GM21367 (cell line): ENCODE measurements around the gene CCDC73.
"Not testable (repeated sequence)": the region's sequence is repeated elsewhere in the genome, so short reads cannot be mapped to it uniquely, and the experiment has no call there.

Experiments
- ATAC-seq: cut with Tn5 transposase; IDR thresholded peaks from one replicate; pipeline ENCODE4 v1.9.1; 2021; ENCODE audit not compliant: unreplicated experiment

CCDC73 gene

DNA sequence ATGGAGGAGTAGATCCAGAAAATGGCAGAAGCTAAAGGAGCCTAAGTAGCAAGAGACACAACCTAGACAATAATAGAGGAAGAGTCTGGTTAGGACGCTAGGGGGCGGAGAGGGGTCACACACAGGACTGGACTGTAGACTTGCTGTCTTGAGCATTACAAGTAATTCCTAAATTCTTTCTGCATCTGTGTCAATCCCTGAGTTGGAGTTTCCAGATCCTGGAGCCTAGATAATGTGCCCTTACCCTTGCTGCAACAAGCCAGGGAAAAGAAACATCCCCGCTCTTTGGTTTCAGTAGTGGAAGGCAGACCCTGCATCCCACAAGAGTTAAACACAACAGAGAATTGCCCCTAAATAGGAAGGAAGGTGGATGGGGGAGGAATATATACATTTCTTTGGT lies 14.9 kb upstream of the CCDC73 start:
- peak; percentile 97 for ATAC-seq

DNA sequence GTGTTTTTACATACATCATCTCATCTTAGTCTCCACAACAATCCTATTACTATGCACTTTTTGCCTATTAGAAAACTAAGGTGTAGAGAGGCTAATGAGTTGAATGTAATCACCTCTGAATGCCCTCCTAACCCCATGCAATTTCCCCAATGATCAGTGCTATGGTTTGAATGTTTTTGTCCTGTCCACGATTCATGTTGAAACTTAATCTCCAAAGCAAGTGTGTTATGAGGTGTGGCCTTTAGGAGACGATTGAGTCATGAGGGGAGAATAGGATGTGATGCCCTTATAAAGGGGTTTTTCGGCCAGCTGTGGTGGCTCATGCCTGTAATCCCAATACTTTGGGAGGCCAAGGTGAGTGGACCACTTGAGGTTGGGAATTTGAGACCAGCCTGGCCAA lies 2.0 kb upstream of the CCDC73 start:
- no peak for ATAC-seq

DNA sequence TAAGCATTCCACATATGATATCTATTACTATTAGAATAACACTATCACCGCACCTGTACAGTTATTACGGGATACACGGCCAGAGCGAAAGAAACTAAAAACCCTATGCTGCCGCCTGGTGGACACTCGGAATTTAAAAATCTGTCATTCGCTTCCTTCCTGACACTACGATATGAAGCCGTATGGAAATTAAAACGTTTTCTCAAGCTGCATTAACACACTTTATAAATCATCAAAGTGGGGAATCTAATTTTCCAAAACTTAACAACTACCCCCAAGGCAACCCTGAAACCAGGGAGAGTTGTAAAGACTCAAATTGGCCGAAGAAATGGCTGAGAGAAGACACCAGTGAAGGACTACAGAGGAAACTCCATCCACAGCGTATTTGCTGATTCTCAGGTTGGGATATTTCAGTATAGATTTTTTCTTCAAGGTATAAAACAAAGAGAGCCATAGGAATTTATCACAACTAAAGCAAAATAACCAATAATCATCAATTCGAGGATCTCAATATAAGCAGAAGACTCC lies 1.4 kb downstream of the CCDC73 start:
- peak; percentile 61 for ATAC-seq

DNA sequence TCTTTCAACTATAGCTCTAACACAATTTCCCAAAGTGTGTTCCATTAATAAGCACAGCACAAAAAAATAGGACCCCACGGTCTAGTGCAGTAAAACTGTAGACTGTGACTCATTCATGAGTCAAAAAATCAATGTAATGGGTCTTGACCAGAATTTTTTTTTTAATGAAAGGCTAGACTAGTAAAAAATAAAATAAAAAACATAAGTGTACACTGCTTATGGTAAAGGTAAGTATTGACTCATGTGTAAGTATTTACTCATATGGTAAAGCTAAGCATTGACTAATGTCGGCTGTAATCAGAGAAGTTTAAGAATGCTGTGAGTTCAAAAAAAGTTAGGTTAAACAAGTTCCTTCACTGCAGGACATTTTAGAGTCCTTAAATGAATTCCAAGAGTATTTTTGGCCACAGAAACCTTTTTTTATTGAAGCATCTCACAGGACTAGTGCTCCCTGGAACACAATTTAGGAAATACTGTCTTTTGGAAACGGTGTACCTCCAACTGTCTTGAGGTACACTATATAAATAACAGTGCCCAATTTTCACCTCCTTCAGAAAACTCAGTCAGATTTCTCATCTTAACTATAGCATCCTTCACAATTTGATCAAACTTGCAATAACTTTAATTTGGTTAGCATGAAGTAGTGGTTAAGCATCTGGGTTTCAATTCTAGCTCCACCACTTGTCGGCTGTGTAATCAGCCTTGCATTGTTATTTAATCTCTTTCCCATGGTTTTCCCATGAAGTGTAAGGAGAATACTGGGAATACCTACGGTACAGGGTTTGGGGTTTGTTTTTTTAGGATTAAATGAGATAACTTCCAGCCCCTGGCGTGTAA lies 2.1 kb downstream of the CCDC73 start:
- ATAC-seq: peak; percentile 18

DNA sequence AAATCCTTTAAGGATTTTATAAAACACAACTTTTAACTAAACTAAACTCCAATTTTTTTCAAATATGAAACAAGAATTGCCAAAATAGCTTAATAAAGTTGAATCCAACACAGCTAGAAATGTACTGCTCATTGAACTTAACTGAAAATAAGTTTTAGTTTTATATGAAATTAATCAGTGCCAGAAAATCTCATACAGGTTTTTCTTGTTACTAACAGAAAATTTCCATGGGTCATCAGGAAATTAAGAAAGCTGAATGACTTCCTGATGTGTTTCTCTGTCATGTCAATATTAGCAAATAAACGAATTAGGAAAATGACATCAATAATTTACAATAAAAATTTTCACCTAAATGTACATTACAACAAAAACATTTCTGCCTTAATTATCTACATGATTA lies 3.5 kb downstream of the CCDC73 start:
- no peak for ATAC-seq

DNA sequence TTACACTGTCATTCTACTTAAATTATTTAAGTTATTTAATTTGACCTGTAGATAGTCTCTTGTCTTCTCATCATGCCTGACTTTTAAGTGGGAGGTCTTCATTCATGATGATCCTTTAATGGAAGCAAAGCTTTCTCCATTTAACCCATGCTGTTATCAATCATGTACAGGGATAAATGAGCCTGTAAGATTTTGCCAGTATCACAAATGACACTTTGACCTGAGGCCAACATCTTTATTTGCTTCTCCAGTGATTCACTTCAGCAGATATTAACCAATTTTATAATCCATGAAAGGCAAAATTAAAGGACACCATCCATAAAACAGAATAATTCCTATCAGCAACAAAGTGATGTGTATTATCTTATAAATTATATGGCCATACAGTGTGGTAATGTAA lies 7.7 kb downstream of the CCDC73 start:
- no peak for ATAC-seq

DNA sequence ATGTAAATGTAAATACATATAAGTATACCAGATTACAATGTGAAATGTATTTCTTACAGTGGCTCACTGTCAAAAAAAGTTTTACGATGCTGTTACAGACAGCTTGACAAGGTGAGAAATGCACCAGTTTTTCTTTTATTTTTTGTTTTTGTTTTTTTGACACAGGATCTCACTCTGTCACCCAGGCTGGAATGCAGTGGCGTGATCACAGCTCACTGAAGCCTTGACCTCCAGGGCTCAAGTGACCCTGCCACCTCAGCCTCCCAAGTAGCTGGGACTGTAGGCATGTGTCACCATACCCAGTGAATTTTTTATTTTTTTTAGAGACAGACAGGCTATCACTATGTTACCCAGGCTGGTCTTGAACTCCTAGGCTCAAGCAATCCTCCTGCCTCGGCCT lies 9.2 kb downstream of the CCDC73 start:
- ATAC-seq: no peak

DNA sequence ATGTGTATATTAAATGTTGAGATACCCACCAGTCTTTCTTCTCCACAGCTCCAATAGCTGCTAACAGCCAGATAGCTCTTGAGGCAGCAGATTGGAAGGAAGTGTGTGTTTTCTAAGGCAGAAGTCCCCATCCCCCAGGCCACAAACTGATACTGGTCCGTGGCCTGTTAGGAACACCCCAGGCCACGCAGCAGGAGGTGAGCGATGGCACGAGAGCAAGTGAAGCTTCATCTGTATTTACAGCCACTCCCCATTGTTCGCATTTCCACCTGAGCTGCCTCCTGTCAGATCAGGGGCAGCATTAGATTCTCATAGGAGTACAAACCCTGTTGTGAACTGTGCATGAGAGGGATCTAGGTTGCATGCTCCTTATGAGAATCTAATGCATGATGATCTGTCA lies 12.7 kb downstream of the CCDC73 start:
- no peak for ATAC-seq

DNA sequence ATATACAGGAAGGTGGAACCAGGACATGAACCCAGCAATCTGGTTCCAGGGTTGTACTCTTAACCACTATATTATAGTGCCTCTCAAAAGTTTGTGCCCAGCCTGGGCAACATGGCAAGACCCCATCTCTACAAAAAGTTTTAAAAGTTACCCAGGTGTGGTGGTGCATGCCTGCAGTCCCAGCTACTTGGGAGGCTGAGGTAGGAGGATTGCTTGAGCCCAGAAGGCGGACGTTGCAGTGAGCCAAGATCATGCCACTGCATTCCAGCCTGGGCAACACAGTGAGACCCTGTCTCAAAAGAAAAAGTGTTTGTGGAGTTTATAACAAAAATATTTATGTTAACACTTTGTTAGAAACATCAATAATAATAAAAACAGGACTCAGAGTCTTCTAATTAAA lies 13.6 kb downstream of the CCDC73 start:
- ATAC-seq: not testable (repeated sequence)

DNA sequence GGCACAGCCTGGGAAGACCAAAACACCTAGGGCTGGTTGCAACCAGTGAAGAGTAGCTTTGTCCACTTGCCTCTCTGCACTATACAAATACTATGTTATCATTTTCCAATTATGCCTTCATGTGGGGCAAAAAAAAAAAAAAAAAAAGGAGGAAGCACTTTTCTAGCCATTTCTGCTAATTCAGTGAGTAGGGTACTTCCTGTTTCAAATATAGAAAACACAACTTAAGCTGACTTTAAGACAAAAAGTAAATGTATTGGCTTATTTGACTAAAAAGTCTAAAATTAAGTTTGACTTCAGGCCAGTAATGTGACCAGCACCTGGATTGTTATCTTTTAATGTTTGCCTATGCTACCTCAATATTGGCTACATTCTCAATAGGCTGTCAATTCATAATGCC lies 15.3 kb downstream of the CCDC73 start:
- ATAC-seq: no peak

DNA sequence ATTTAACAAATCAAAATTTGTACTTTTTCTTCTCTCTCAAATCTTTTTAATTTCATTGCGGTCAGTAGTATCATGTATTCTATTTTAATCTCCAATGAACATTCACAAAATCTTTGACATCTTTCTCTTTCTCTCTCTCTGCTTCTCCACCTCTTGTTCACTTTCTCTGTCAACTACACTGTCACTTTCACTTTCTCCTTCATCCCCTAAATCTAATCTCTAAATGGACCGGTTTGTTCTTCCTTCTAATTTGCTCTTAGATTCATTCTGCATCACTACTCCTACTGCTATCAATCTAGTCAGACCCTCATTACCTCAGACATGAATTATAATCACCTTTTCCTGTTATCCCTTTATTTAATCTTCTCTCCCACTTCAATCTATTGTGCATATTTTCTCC lies 18.6 kb downstream of the CCDC73 start:
- ATAC-seq: no peak

DNA sequence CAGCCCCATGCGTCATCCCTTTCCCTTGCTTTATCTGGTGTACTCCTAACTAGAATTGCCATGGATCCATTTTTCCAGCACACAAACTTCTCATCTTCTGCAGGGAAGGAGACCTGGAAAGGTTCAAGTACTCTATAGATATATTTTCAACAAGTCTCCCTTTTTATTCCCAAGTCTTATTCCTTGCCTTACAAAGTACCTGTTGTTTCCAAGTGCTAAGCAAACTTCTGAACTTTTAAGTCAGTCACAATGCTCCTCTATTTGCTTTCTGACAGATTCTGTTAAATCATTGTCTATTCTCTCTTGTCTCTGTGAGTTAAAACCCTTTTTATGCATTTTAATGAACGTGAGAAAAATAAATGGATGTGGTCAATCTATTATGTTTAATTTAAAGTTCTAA lies 20.4 kb downstream of the CCDC73 start:
- ATAC-seq: no peak

DNA sequence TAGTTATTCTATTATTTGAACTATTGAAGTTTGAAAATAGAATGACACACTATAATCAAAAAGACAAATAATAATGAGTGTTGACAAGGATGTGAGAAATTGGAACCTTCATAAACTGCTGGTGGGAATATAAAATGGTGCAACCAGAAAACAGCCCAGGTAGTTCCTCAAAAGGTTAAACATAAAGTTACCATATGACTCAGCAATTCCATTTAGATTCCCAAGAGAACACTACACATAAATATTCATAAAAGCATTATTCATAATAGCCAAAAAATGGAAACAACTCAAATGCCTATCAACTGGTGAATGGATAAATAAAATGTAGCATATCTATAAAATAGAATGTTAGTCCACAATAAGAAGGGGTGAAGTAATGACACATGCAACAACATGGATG lies 21.7 kb downstream of the CCDC73 start:
- no peak for ATAC-seq

DNA sequence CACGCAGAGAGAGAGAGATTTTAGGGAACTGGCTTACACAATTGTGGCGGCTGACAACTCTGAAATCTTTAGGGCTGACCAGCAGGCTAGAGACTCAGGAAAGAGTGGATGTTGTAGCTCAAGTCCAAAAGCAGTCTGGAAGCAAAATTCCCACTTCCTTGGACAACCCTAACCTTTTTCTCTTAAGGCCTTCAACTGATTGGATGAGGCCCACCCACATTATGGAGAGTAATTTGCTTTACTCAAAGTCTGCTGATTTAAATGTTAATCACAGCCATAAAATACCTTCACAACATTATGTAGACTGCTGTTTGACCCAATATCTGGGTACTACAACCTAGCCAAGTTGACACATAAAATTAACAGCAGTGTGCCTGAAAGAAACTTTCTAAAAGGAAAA lies 32.7 kb downstream of the CCDC73 start:
- ATAC-seq: not testable (repeated sequence)

DNA sequence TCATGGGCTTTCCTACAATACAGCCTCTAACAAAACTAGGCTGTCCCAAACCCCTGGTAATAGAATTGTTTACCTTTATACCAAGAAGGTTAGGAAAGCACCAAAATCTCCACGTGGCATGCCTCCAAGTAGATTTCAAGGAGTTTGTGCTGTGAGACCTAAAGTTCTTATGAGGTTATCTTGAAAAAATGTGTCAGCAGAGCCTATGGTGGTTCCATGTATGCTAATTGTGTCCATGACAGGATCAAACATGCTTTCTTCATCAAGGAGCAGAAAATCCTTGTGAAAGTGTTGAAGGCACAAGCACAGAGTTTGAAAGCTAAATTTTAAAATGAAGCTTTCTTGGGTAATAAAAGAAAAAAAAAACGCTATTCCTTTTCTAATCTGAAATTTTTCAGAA lies 36.2 kb downstream of the CCDC73 start:
- no peak for ATAC-seq

DNA sequence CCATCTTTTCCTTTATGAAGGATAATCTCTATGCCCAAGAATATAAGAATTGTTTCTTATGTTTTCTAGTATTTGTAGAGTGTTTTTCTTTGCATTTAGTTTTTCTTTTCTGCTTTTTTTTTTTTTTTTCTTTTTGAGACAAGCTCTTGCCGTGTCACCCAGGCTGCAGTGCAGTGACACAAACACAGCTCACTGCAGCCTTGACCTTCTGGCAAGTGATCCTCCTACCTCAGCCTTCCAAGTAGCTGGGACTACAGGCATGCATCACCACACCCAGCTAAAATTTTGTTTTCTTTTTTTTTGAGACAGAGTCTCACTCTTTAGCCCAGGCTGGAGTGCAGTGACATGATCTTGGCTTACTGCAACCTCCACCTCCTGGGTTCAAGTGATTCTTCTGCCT lies 41.3 kb downstream of the CCDC73 start:
- not testable (repeated sequence) for ATAC-seq

DNA sequence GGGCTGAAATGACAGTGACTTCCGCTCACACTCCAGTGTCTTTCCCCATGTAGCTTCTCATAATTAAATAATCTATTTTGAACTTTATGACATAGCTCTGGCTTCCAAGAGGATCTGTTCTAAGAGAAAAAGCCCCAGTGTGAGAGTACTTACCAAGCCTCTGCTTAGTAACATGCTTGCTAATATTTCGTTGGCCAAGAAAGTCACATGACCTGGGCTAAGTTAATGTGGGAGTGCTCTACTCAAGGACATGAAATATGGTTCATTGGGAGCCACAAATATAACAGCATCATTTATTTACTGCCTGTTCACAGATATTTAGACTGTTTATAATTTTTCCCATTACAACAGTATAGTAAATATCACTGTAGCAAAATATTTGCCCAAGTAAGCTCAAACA lies 42.5 kb downstream of the CCDC73 start:
- ATAC-seq: no peak

DNA sequence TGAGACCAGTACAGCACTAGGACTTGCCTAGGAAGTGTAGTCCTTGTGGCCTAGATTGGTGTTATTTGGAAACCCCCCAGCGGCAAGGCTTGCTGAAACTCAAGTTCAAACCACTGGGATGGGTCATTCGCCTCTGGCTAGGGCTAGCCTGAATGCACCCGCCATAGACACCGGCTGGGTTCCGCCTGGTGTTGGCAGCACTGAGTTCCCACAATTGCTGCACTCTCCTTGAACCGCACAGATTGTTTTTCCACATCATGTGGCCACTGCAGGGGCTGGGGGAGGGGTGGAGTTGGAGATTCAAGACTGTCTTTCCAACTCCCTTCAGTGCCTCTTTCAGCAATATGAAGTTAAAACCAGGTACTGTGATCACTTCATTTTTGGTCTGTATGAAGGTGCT lies 43.1 kb downstream of the CCDC73 start:
- no peak for ATAC-seq

DNA sequence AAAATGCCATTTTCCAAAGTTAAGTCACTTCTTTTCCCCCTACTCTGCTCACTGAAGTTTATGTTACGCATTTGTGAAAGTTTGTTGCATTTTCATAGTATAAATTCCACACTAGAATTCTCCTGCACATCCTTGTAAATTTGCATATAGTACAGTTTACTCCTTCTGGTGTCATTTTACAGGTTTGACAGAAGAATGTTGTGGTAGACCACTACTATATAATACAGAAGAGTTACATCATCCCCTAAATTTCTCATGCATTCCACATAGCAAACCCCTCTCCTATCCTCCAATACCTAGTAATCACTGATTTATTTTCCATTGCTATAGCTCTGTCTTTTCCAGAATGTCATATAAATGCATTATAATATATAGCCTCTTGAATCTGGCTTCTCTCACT lies 64.5 kb downstream of the CCDC73 start:
- no peak for ATAC-seq

DNA sequence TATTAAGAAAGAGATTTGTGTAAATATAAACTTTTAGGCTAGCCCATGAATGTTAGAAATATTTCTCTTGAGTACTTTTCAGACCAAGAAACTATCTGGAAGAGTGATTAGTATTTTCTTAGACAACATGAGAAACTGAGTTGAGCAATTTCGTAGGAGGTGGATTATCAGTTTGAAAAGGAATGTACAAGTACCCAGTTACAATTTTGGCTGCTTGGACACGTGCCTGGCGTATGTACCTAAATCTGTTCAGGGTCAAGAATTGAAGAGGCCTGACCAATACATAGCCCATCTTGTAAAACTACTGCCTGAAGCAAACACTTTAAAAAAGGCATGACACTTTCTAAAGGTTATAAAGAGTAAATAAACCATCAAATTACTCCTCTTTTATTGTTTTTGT lies 71.1 kb downstream of the CCDC73 start:
- no peak for ATAC-seq

DNA sequence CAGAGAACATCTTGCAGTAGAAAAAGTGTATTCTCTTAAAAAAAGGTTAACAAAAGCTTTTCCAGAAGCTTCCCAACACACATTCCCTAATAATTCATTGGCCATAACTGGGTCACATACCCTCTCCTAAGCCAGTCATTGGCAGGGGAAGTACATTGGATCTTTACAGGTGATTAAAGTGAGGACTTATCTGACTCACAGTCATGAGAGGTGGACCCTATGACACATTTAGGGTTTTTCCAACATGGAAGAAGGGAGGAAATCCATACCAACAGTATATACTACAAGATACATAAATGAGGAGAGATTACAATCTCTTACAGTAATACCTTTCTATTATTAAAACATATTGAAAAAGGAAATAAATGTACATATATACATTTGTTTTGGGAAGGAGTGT lies 72.2 kb downstream of the CCDC73 start:
- no peak for ATAC-seq

DNA sequence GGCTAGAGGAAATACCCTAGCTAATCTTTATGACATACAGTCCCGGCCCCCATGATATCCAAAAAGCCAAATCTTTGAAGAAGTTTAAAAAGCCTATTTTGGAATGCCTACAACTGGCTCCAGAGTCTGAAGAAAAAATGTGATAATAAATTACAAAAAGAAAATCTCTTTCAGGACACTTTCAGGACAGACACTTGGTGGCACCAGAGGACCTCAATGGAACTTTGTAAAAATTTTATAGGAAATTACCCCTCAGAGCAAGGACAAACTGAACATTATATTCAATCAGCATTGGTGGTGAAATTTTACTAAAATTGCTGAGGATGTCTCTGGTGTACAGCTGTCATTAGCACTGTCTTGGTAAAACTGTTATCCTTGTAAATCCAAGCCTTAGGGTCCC lies 81.0 kb downstream of the CCDC73 start:
- no peak for ATAC-seq

DNA sequence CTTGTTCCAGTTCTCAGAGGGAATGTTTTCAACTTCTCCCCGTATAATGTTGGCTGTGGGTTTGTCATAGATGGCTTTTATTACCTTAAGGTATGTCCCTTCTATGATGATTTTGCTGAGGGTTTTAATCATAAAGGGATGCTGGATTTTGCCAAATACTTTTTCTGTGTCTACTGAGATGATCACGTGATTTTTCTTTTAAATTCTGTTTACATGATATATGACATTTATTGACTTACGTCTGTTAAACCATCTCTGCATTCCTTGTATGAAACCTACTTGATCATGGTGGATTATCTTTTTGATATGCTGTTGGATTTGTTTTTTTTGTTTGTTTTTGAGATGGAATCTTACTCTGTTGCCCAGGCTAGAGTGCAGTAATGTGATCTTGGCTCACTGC lies 85.5 kb downstream of the CCDC73 start:
- not testable (repeated sequence) for ATAC-seq
